Measurements from ENCODE around the gene RASGEF1C. TPM values are rescaled to one million over a fixed set of nuclear protein-coding genes. Genes with fewer than 3 reads are reported as not detected.

Gene RASGEF1C
- total RNA-seq, 2 donors from 2014 or later = not detected

DNA sequence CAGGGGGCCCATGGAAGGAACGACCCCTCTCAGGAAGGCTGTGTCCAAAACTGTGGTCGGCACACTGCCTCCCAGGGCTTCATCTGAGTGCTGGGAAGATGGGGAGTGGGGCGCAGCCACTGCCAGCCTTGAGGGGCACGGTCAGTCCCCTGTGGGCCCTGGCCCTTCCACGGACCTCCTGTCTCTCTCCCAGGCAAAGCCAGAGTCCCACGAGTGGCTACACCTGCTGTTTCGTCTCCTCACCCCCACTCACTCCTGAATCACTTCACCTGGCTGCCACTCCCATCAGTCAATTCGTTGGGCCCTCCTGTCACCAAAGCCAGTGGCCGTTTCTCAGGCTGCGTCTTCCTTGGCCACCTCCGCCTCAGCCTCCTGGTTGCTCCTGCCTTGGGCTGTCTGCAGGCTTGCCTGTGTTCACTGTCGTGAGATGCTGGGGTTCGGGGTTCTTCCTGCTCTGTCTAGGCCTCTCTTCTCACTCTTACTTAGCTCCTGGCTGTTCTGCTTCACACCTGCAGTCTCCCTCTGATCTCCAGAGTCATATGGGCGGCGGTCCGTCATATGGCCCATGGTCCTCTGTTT lies 78.6 kb downstream of the RASGEF1C start:
- no peaks in the 10 kb centered on the region for H3K4me1 ChIP-seq (ENCODE audit: control insufficient read depth in 1 of 2, low read depth in 2 of 2)
- H3K27ac ChIP-seq = no peak overlapping the region
- no peak overlapping the region for H3K4me3 ChIP-seq
- no peak for DNase-seq (ENCODE audit: low spot score)
- no peak for ATAC-seq (ENCODE audit: insufficient number of reproducible peaks, low FRiP score, low read depth)
- H3K9me3 ChIP-seq = no peaks in the 10 kb centered on the region
- no peaks in the 10 kb centered on the region for H3K27me3 ChIP-seq (replicated peaks; ENCODE audit: insufficient read depth)
- H3K36me3 ChIP-seq = no peaks in the 10 kb centered on the region
- TF ChIP-seq, protein P1, sequence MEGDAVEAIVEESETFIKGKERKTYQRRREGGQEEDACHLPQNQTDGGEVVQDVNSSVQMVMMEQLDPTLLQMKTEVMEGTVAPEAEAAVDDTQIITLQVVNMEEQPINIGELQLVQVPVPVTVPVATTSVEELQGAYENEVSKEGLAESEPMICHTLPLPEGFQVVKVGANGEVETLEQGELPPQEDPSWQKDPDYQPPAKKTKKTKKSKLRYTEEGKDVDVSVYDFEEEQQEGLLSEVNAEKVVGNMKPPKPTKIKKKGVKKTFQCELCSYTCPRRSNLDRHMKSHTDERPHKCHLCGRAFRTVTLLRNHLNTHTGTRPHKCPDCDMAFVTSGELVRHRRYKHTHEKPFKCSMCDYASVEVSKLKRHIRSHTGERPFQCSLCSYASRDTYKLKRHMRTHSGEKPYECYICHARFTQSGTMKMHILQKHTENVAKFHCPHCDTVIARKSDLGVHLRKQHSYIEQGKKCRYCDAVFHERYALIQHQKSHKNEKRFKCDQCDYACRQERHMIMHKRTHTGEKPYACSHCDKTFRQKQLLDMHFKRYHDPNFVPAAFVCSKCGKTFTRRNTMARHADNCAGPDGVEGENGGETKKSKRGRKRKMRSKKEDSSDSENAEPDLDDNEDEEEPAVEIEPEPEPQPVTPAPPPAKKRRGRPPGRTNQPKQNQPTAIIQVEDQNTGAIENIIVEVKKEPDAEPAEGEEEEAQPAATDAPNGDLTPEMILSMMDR (IDR thresholded peaks at IDR 0.05) = no peak

DNA sequence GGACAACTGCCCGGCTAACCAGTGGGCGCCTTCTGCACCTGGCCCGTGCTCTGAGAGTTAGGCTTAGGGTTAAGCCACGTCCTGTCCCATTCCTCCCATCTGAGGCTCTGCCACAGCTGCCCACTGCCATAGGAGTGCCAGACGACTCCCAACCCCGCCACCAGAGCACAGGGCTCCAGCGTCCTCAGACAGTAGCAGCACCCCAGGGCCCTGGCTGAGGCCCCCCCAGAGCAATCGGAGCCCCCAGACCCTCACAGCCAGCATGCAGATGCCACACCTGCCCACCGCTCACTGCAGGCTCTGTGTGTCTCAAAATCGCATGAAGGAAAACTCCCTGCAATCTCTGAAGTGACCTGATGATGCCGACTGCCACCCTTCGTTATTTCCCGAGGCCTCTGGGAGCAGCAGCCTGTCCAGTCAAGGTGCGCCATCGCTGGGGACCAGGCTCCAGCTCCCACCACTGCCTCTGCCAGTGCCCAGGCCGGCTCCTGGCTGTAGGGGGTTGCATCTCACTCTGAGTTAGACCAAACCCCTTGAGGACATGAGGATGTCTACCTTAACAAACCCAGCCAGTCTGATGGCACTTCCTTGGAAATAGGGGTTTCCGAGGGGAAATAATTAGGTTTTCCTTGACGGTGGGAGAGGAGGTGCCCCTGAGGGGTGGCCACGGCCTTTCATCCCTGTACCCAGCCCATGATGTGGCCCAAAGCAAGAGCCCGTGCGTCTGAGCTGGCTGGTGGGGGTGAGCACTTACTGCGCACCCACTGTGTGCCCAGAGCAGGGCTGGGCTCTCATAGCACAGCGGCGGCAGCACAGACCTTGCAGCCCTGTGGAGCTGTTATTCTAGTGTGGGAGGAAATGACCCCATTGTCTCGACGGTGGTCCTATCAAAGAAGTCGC lies 79.5 kb downstream of the RASGEF1C start:
- Histone ChIP-seq H3K9me3 (no peaks in the 10 kb centered on the region), H3K27me3 (replicated peaks; ENCODE audit: insufficient read depth) (no peaks in the 10 kb centered on the region), H3K36me3 (no peaks in the 10 kb centered on the region), H3K4me3 (no peak overlapping the region), H3K27ac (no peak overlapping the region), H3K4me1 (ENCODE audit: control insufficient read depth in 1 of 2, low read depth in 2 of 2) (no peaks in the 10 kb centered on the region)
- DNase-seq (ENCODE audit: low spot score) = no peak
- ATAC-seq (ENCODE audit: insufficient number of reproducible peaks, low FRiP score, low read depth) = no peak
- TF ChIP-seq, protein P1 (IDR thresholded peaks at IDR 0.05) = no peak

DNA sequence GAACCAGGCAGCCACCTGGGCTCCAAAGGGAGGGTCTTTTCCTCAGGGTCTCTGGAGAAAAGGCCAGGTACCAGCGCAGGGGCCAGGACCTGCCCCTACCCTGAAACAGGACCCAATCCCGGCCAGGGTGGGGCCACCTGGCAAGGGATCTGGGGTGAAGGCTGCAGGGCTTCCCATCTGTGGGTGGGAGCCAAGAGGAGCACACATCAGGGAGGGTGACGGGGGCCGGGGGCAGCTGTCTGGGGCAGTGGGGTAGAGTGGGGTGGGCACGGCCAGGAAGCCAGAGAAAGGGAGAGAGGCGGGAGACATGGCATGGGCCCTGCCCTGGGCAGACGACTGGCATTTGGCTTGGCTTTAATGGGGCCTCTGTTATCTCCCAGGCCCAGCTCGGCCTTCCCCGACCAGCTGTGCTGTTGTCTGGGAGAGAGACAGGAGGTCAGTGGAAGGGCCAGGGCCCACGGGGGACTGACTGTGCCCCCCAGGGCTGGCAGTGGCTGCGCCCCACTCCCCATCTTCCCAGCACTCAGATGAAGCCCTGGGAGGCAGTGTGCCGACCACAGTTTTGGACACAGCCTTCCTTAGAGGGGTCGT lies 80.2 kb downstream of the RASGEF1C start:
- no peak overlapping the region for H3K4me3 ChIP-seq
- no peaks in the 10 kb centered on the region for H3K27me3 ChIP-seq (replicated peaks; ENCODE audit: insufficient read depth)
- no peak for DNase-seq (ENCODE audit: low spot score)
- no peak overlapping the region for H3K27ac ChIP-seq
- no peaks in the 10 kb centered on the region for H3K4me1 ChIP-seq (ENCODE audit: control insufficient read depth in 1 of 2, low read depth in 2 of 2)
- H3K36me3 ChIP-seq = no peaks in the 10 kb centered on the region
- TF ChIP-seq, protein P1 (IDR thresholded peaks at IDR 0.05) = no peak
- H3K9me3 ChIP-seq = no peaks in the 10 kb centered on the region
- no peak for ATAC-seq (ENCODE audit: insufficient number of reproducible peaks, low FRiP score, low read depth)

DNA sequence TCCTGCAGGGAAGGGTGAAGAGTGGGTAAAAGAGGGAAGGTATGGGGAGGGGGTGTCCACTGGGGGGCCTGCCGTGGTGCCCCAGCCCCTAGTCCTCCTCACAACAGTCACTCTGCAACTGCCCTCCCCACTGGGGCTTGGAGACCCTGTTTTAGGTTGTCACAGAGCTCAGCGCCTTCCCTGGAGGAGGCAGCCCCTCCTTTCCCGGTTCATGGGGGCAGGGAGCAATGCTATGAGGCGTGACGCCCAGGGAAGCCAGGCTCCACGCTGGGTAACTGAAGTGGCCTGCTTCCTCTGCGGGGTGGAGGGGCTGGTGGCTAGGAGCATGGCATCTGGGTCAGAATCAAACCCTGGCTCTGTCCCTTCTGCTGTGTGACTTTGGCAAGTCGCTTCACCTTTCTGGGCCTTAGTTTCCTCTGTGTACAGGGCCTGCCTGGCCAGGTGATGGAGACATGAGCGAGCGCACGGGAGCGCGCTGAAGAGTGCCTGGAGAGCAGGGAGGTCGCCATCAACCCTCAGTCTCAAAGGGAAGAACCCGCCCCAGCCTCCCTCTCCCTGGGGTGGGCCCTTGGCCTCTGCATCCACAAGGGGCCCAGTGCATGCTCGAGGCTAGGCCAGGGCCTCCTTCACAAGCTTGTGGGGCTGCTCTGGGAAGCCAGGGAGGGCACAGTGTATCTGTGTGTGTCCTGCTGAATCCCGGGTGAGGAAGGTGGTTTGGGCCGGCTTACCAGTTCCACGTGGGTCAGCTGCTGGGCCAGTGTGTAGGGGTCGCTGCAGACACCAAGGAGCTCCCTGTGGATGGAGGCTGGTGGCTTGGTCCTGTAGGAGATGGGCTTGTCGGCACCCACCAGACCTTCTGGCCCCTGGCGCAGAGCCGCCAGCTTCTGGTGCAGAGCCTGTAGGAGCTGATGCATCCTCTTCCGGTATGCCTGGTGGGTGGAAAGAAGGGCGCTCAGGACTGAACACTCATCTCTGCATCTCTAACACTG lies 81.0 kb downstream of the RASGEF1C start:
- Histone ChIP-seq H3K4me3 (no peak overlapping the region), H3K4me1 (ENCODE audit: control insufficient read depth in 1 of 2, low read depth in 2 of 2) (no peaks in the 10 kb centered on the region), H3K36me3 (no peaks in the 10 kb centered on the region), H3K27ac (no peak overlapping the region), H3K27me3 (replicated peaks; ENCODE audit: insufficient read depth) (no peaks in the 10 kb centered on the region), H3K9me3 (no peaks in the 10 kb centered on the region)
- ATAC-seq (ENCODE audit: insufficient number of reproducible peaks, low FRiP score, low read depth) = no peak
- TF ChIP-seq, protein P1 (IDR thresholded peaks at IDR 0.05) = no peak
- no peak for DNase-seq (ENCODE audit: low spot score)
